ENCODE measurements around the gene SRC.

- TF ChIP-seq CTCF (IDR thresholded peaks at IDR 0.05) (no peak), POLR2A (IDR thresholded peaks at IDR 0.05) (no peak), EP300 (IDR thresholded peaks at IDR 0.05) (no peak)
These were observed 36.7 kb downstream of the SRC start for GRCh38 chr20:37382482-37383120.

Data from gastroesophageal sphincter (tissue), 3 donors.